D721Med (cell line): Measurements from ENCODE around the gene CCDC74A.
"Not testable (repeated sequence)": the region's sequence is repeated elsewhere in the genome, so short reads cannot be mapped to it uniquely, and the experiment has no call there.

Experiments
- DNase-seq: peaks from one replicate; pipeline ENCODE4 v3.0.0; 2011; ENCODE audit warnings: low spot score; ENCODE audit not compliant: insufficient read length
- FAIRE-seq: peaks from 2 replicates; lab custom pipeline; 2011; peaks lifted over from hg19 to GRCh38; lab: Jason Lieb, UNC
- CTCF ChIP-seq: IDR thresholded peaks from 2 replicates; pipeline ENCODE4 v1.5.1; 2012; ENCODE audit warnings: mild to moderate bottlenecking, control low read depth; ENCODE audit not compliant: insufficient read depth; ENCODE audit errors: missing control alignments

The CCDC74A gene

GRCh38 chr2:131492418-131493198 lies 35.1 kb upstream of the CCDC74A start:
- peak; percentile 63 for TF ChIP-seq CTCF

GRCh38 chr2:131493199-131493968 lies 34.3 kb upstream of the CCDC74A start:
- DNase-seq, result no peak
- no peak for TF ChIP-seq CTCF
- FAIRE-seq, result no peak

More at GRCh38 chr2:131492418-131493198, 35.1 kb upstream of the CCDC74A start:
- DNase-seq (peak; percentile 94), FAIRE-seq (no peak)

- not testable (repeated sequence) for FAIRE-seq, DNase-seq
Measured at GRCh38 chr2:131495506-131495905, 32.2 kb upstream of the CCDC74A start.

GRCh38 chr2:131498321-131498973 lies 29.2 kb upstream of the CCDC74A start:
- not testable (repeated sequence) for FAIRE-seq, DNase-seq

GRCh38 chr2:131503587-131503986 lies 24.1 kb upstream of the CCDC74A start:
- not testable (repeated sequence) for FAIRE-seq, DNase-seq

GRCh38 chr2:131504082-131504750 lies 23.5 kb upstream of the CCDC74A start:
- DNase-seq, FAIRE-seq: not testable (repeated sequence)

- FAIRE-seq, result no peak
- TF ChIP-seq CTCF, result no peak
- no peak for DNase-seq
Measured at GRCh38 chr2:131509615-131510014, 18.1 kb upstream of the CCDC74A start.

- not testable (repeated sequence) for DNase-seq, FAIRE-seq
Measured at GRCh38 chr2:131511291-131511968, 16.3 kb upstream of the CCDC74A start.

GRCh38 chr2:131511969-131512870 lies 15.5 kb upstream of the CCDC74A start:
- DNase-seq, FAIRE-seq: not testable (repeated sequence)

GRCh38 chr2:131514408-131515166 lies 13.1 kb upstream of the CCDC74A start:
- not testable (repeated sequence) for FAIRE-seq, DNase-seq

- DNase-seq, result not testable (repeated sequence)
Measured at GRCh38 chr2:131515235-131515634, 12.5 kb upstream of the CCDC74A start.

More at GRCh38 chr2:131515235-131515634, 12.5 kb upstream of the CCDC74A start:
- FAIRE-seq, result not testable (repeated sequence)
